Right lobe of liver (tissue), 6 donors: ENCODE results near the gene GRIA1. TPM values are rescaled to one million over a fixed set of nuclear protein-coding genes. Genes with fewer than 3 reads are reported as not detected.

Source experiments
- ATAC-seq, 4 donors: fragments of 200-7000 bp; cut with Tn5 transposase; one replicate each; pipeline ENCODE4 v1.9.1; 2020; ENCODE audit warnings: mild to moderate bottlenecking in 4 of 4, moderate library complexity in 4 of 4
- DNase-seq, 3 donors: peaks; one replicate each; pipeline ENCODE4 v3.0.0-alpha.2; 2020
- H3K27ac ChIP-seq, 3 donors: fragments of 200-600 bp; one replicate each; pipeline ENCODE4 v1.8.0; 2022
- H3K27me3 ChIP-seq, 2 donors: fragments of 200-600 bp; one replicate each; pipeline ENCODE4 v1.8.0; 2022
- H3K36me3 ChIP-seq, 4 donors: fragments of 200-600 bp; sonication (generic) in 1 of 4; one replicate each; pipeline versions ENCODE4 v1.5.1 to v1.8.0; 2017 to 2022; ENCODE audit warnings: control low read depth in 1 of 4
- H3K4me1 ChIP-seq, 4 donors: fragments of 200-600 bp; sonication (generic) in 1 of 4; one replicate each; pipeline versions ENCODE4 v1.5.1 to v1.8.0; 2017 to 2022; ENCODE audit warnings: control low read depth in 1 of 4
- H3K4me3 ChIP-seq, 3 donors: fragments of 200-600 bp; one replicate each; pipeline ENCODE4 v1.8.0; 2022
- H3K9me3 ChIP-seq, 4 donors: fragments of 200-600 bp; sonication (generic) in 1 of 4; one replicate each; pipeline versions ENCODE4 v1.5.1 to v1.8.0; 2017 to 2022; ENCODE audit warnings: control low read depth in 1 of 4
- CTCF ChIP-seq, 4 donors: fragments of 200-600 bp in 3 of 4; fragments of 450-650 bp in 1 of 4; IDR thresholded peaks; one replicate each; pipeline versions ENCODE4 v1.5.1 to v1.8.0; 2016 to 2022; ENCODE audit warnings: antibody characterized with exemption in 4 of 4, mild to moderate bottlenecking in 2 of 4
- POLR2A ChIP-seq: fragments of 450-650 bp; IDR thresholded peaks from one replicate; pipeline ENCODE4 v1.6.1; 2017; ENCODE audit warnings: antibody characterized with exemption, mild to moderate bottlenecking
- WGBS: methylation state at CpG from one replicate; pipeline ENCODE4 v1.1.6; 2018; ENCODE audit warnings: low coverage, low lambda C conversion rate; ENCODE audit not compliant: insufficient coverage; ENCODE audit errors: missing lambda C conversion rate; 5-methylcytosine and 5-hydroxymethylcytosine counted together
- intact Hi-C, 2 donors: fragments of 100-400 bp; cut with DNase I; formaldehyde crosslinking; loops; one replicate each; pipeline versions ENCODE4 v1.11.2 to v1.14.1; 2022
- total RNA-seq, 6 experiments: library from RNA; depleted of rRNA in 2 of 6; stranded (reverse); fragments of >200 nt in 2 of 6; fragmentation: NEBNext Ultra II Directional in 3 of 6; extraction: Animal tissue kit (Norgen Biotek cat#: 25700) in 3 of 6; gene quantifications; one replicate each; pipeline versions ENCODE4 v1.1.0 to v1.2.4, GENCODE V29; 2016 to 2023
- donor health status: DM: no; HTN: yes; CAD: no.
- donor health status: DM: no; HTN: no; CAD: no.
- donor health status: DM: no; HTN: no; CAD: no.
- donor health status: DM: no; HTN: yes; CAD: no.
- donor health status: DM: no; HTN: yes; CAD: no.

Gene GRIA1
- total RNA-seq, 6 experiments from 2014 or later = not detected

GRCh38 chr5:153623124-153623523, 132.7 kb downstream of the GRIA1 start:
- ATAC-seq (no peak), DNase-seq (no peak)
- H3K4me3 ChIP-seq = no peak overlapping the region
- no peaks in the 10 kb centered on the region for H3K4me1 ChIP-seq
- TF ChIP-seq CTCF (IDR thresholded peaks at IDR 0.05) = no peak
- no peaks in the 10 kb centered on the region for H3K27me3 ChIP-seq
- no peaks in the 10 kb centered on the region for H3K36me3 ChIP-seq
- intact Hi-C loops = no loop called here
- no peaks in the 10 kb centered on the region for H3K9me3 ChIP-seq
- 72% methylated on average over 3 of the region's 3 CpGs for WGBS
- H3K27ac ChIP-seq = no peak overlapping the region

- DNase-seq (no peak), ATAC-seq (no peak)
- Histone ChIP-seq H3K4me3 (no peak overlapping the region), H3K9me3 (no peaks in the 10 kb centered on the region), H3K27me3 (no peaks in the 10 kb centered on the region), H3K27ac (no peak overlapping the region), H3K36me3 (no peaks in the 10 kb centered on the region), H3K4me1 (no peaks in the 10 kb centered on the region)
- WGBS = 77% methylated on average over 5 of the region's 5 CpGs
- intact Hi-C loops = no loop called here
- TF ChIP-seq CTCF (IDR thresholded peaks at IDR 0.05) (no peak), POLR2A (no peak)
Observed at GRCh38 chr5:153623751-153624450, 133.4 kb downstream of the GRIA1 start.

- Histone ChIP-seq H3K27ac (no peak overlapping the region), H3K36me3 (no peaks in the 10 kb centered on the region), H3K9me3 (no peaks in the 10 kb centered on the region), H3K4me3 (no peak overlapping the region), H3K27me3 (no peaks in the 10 kb centered on the region), H3K4me1 (no peaks in the 10 kb centered on the region)
- no peak for TF ChIP-seq POLR2A
- TF ChIP-seq CTCF (IDR thresholded peaks at IDR 0.05) = no peak
- ATAC-seq (no peak), DNase-seq (no peak)
- WGBS = 53% methylated on average over 3 of the region's 3 CpGs
- intact Hi-C loops = no loop called here
Observed at GRCh38 chr5:153624451-153624765, 133.9 kb downstream of the GRIA1 start.

- intact Hi-C loops = no loop called here
- Histone ChIP-seq H3K9me3 (no peaks in the 10 kb centered on the region), H3K4me1 (no peaks in the 10 kb centered on the region), H3K36me3 (no peaks in the 10 kb centered on the region), H3K4me3 (no peak overlapping the region), H3K27ac (no peak overlapping the region), H3K27me3 (no peaks in the 10 kb centered on the region)
- no peak for DNase-seq
- 44% methylated on average over 4 of the region's 7 CpGs for WGBS
- no peak for ATAC-seq
- TF ChIP-seq CTCF (IDR thresholded peaks at IDR 0.05) (no peak), POLR2A (no peak)
Observed at GRCh38 chr5:153625826-153626354, 135.4 kb downstream of the GRIA1 start.

GRCh38 chr5:153626836-153627235, 136.4 kb downstream of the GRIA1 start:
- intact Hi-C loops = no loop called here
- ATAC-seq (no peak), DNase-seq (no peak)
- Histone ChIP-seq H3K27me3 (no peaks in the 10 kb centered on the region), H3K4me3 (no peak overlapping the region), H3K9me3 (no peaks in the 10 kb centered on the region), H3K27ac (no peak overlapping the region), H3K36me3 (no peaks in the 10 kb centered on the region), H3K4me1 (no peaks in the 10 kb centered on the region)
- 53% methylated on average over 2 of the region's 2 CpGs for WGBS
- TF ChIP-seq CTCF (IDR thresholded peaks at IDR 0.05) (no peak), POLR2A (no peak)
